Effector memory CD8-positive, alpha-beta T cell (primary cell): ENCODE data around the gene SLC2A4.
A peak's percentile ranks its signal among the peaks of the same experiment; 100 is the strongest.

ENCODE experiments used
- ATAC-seq: fragments of 150-1000 bp; cut with Tn5 transposase; replicated peaks from 2 replicates; pipeline ENCODE4 v1.10.0; 2021; ENCODE audit warnings: mild to moderate bottlenecking, moderate library complexity
- DNase-seq, 3 experiments: peaks; one replicate each; pipeline ENCODE4 v3.0.0; 2021
- H3K27ac Mint-ChIP-seq, 2 donors: one replicate each; pipeline ENCODE4 v1.8.0; 2022; ENCODE audit warnings: mild to moderate bottlenecking in 2 of 2, mixed read lengths in 2 of 2, moderate library complexity in 2 of 2
- H3K27me3 Mint-ChIP-seq, 2 donors: one replicate each; pipeline ENCODE4 v1.8.0; 2022; ENCODE audit warnings: mixed read lengths in 2 of 2
- H3K36me3 Mint-ChIP-seq: one replicate; pipeline ENCODE4 v1.8.0; 2022; ENCODE audit warnings: mild to moderate bottlenecking, moderate library complexity, mixed read lengths; ENCODE audit not compliant: insufficient read depth
- H3K4me1 Mint-ChIP-seq, 2 donors: one replicate each; pipeline ENCODE4 v1.8.0; 2022; ENCODE audit warnings: low read depth in 2 of 2, mixed read lengths in 2 of 2
- H3K4me3 Mint-ChIP-seq, 2 donors: one replicate each; pipeline ENCODE4 v1.8.0; 2022; ENCODE audit warnings: mild to moderate bottlenecking in 2 of 2, mixed read lengths in 2 of 2, moderate library complexity in 2 of 2
- H3K9me3 Mint-ChIP-seq, 2 donors: one replicate each; pipeline ENCODE4 v1.8.0; 2022; ENCODE audit warnings: mixed read lengths in 2 of 2

SLC2A4 gene

DNA sequence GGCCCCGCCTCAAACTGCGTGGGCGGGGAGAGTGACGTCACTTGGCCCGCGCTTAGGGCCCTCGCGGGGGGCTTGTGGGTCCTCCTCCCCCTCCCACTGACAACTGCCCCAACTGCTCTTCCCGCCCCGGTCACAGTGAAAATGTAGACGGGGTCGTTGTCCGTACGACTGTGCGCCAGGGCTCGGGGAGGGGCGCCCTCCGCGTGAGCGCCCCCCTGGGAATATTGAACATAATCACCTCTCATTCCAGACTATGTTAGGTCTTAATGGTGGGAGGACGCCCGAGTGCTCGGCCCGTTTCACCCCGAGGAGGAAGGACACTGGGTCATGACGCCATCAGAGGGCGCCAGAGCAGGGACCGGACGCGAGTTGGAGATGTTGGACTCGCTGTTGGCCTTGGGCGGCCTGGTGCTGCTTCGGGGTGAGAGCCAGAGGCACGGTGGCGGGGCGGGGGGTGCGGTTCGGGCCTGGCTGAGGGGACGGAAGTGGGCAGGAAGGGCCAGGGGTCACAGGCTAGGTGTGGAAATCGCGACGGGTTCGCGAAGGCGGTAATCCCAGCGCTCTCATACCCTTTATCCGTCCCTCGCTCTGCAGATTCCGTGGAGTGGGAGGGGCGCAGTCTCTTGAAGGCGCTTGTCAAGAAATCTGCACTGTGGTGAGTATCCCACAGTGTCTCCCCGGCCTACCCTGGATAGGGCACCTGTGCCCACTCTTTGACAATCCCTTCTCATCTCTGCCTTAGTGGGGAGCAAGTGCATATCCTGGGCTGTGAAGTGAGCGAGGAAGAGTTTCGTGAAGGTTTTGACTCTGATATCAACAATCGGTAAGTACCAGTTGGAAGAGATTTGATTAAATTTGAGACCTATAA, 29.1 kb upstream of the SLC2A4 start, which contains the start of gene ELP5:
ELP5 (plus strand) TSS at position 40 of the 868 bp plus-strand sequence; CDS start at position 376, 336 bp downstream.
- H3K36me3 Mint-ChIP-seq = peaks cover 56% of the 10 kb centered on the region
- peak within 1 kb of the TSS; percentile 99 to 100 for H3K27ac Mint-ChIP-seq
- ATAC-seq (peak; percentile 63), DNase-seq (peak; percentile 85 to 87 (median 85))
- no peaks in the 10 kb centered on the region for H3K9me3 Mint-ChIP-seq
- H3K4me1 Mint-ChIP-seq = peaks cover 30 to 37% of the 10 kb centered on the region in 2 donors
- no peaks in the 10 kb centered on the region for H3K27me3 Mint-ChIP-seq
- peak within 1 kb of the TSS; percentile 94 to 95 for H3K4me3 Mint-ChIP-seq

DNA sequence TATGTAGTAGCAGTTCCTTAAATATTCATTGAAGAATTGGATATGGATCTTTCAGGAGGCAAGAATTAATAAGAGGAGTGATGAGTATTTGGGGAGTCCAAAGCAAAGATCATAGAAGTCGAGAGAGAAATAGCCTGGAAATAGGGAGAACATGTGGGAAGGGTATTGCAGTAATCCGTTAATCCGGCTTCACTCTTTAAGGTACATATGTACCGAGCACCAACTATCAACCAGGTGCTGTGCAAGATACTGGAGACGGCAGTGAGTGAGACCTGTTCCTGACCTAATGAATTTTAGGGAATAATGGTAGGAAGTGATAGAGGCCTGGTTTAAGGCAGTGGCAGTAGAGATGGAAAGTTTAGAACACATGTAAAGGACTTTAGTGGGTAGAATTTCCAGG, 28.4 kb upstream of the SLC2A4 start:
- DNase-seq = no peak
- Mint-ChIP-seq H3K4me3 (peak overlapping the region; percentile 94 to 95), H3K27ac (peak overlapping the region; percentile 99 to 100), H3K4me1 (peaks cover 30 to 37% of the 10 kb centered on the region in 2 donors), H3K27me3 (no peaks in the 10 kb centered on the region), H3K36me3 (peaks cover 59% of the 10 kb centered on the region), H3K9me3 (no peaks in the 10 kb centered on the region)
- ATAC-seq = no peak

DNA sequence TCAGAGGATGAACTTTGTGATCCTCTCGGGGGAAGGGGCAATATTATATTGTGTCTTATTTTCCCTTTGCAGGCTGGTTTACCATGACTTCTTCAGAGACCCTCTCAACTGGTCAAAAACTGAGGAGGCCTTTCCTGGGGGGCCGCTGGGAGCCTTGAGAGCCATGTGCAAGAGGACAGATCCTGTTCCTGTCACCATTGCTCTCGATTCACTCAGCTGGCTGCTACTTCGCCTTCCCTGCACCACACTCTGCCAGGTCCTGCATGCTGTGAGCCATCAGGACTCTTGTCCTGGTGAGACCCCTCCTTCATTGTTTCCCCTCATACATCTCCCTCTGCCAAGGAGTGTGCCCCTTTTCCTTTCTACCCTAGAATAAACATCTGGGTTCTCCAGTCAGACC, 27.0 kb upstream of the SLC2A4 start:
- H3K27ac Mint-ChIP-seq = no peak overlapping the region
- no peaks in the 10 kb centered on the region for H3K9me3 Mint-ChIP-seq
- DNase-seq (no peak), ATAC-seq (no peak)
- H3K27me3 Mint-ChIP-seq = no peaks in the 10 kb centered on the region
- H3K36me3 Mint-ChIP-seq = peaks cover 55% of the 10 kb centered on the region
- no peak overlapping the region for H3K4me3 Mint-ChIP-seq
- peaks cover 24 to 28% of the 10 kb centered on the region in 2 donors for H3K4me1 Mint-ChIP-seq

DNA sequence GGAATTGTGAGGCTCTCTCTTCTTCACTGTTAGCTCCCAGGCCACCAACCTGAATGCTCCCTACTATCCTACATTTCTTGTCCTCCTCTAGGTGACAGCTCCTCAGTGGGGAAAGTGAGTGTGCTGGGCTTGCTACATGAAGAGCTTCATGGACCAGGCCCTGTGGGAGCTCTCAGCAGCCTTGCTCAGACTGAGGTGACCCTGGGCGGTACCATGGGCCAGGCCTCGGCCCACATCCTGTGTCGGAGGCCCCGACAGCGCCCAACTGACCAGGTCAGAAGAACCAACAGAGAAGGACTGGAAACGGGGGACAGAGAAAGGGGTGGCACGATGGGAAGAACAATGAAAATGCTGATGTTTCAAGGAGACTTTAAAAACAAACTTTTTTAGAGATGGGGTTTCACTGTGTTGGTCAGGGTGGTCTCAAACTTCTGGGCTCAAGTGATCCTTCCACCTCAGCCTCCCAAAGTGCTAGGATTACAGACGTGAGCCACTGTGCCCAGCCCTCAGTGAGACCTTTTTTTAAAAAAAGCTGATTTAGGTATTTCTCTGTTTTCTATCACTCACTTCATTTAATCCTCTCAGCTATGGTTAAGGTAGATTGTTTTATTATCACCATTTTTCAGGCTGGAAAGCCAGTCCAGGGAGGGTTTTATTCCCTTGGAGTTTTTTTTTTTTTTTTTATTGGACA, 24.6 kb upstream of the SLC2A4 start:
- Mint-ChIP-seq H3K4me3 (no peak overlapping the region), H3K9me3 (no peaks in the 10 kb centered on the region), H3K36me3 (peaks cover 52% of the 10 kb centered on the region), H3K27me3 (peaks cover 0 to 3% of the 10 kb centered on the region in 2 donors), H3K4me1 (peaks cover 17 to 19% of the 10 kb centered on the region in 2 donors), H3K27ac (no peak overlapping the region)
- DNase-seq = no peak
- ATAC-seq = no peak

GRCh38 chr17:7258731-7259554, 22.6 kb upstream of the SLC2A4 start:
- Mint-ChIP-seq H3K36me3 (peaks cover 48% of the 10 kb centered on the region), H3K27ac (peak overlapping the region in 1 of 2 donors; percentile 17), H3K27me3 (peaks cover 14 to 23% of the 10 kb centered on the region in 2 donors), H3K9me3 (no peaks in the 10 kb centered on the region), H3K4me1 (peaks cover 18 to 22% of the 10 kb centered on the region in 2 donors), H3K4me3 (no peak overlapping the region)
- ATAC-seq = no peak
- no peak for DNase-seq

- no peaks in the 10 kb centered on the region for H3K9me3 Mint-ChIP-seq
- ATAC-seq (no peak), DNase-seq (no peak)
- H3K4me1 Mint-ChIP-seq = peaks cover 19 to 22% of the 10 kb centered on the region in 2 donors
- peaks cover 47% of the 10 kb centered on the region for H3K36me3 Mint-ChIP-seq
- peaks cover 18 to 28% of the 10 kb centered on the region in 2 donors for H3K27me3 Mint-ChIP-seq
- no peak overlapping the region for H3K4me3 Mint-ChIP-seq
- H3K27ac Mint-ChIP-seq = peak overlapping the region in 1 of 2 donors; percentile 17
Measured at GRCh38 chr17:7259555-7259889, 22.0 kb upstream of the SLC2A4 start.

- Mint-ChIP-seq H3K27ac (no peak overlapping the region), H3K9me3 (no peaks in the 10 kb centered on the region), H3K4me1 (peaks cover 19% of the 10 kb centered on the region in 2 donors), H3K27me3 (peaks cover 18 to 28% of the 10 kb centered on the region in 2 donors), H3K36me3 (peaks cover 41% of the 10 kb centered on the region), H3K4me3 (peak overlapping the region in 1 of 2 donors; percentile 37)
- ATAC-seq (no peak), DNase-seq (no peak)
Measured at GRCh38 chr17:7260151-7260550, 21.4 kb upstream of the SLC2A4 start.

DNA sequence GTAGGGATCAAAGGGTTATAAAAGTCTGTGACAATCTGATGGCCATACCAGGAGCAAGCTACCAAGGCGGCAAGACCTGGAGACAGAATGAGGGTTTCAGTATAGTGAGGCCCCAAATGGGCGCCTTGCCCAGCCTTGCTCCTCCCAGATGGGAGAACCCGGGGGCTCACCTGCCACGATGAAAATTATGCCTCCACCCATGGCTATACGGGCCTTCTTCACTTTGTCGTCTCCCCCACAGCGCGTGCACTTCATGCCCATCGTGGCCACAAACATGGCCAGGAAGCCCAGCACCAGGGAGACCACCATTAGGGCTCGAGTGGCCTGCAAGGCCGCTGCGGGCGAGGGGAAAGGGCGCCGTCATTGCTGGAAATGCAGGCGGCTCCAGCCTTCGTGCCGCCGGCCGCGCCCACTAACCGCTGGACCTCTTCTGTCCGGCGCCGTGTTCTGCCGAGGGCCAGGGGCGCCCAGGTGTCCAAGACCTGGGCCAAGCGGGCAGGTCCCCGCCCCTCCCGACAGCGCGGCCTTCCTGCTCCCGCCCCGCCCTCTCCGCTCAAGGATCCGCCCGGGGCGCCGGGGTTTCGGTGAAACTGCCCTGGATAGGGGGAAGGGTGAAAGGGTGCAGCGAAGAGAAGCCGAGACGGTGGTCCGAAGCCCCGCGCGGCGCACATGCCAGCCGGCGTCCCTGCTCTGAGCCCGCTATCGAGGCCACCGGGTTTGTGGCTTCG, 20.7 kb upstream of the SLC2A4 start:
- DNase-seq (no peak), ATAC-seq (peak; percentile 37)
- peaks cover 18 to 28% of the 10 kb centered on the region in 2 donors for H3K27me3 Mint-ChIP-seq
- H3K27ac Mint-ChIP-seq = peak overlapping the region in 1 of 2 donors; percentile 73
- peaks cover 34% of the 10 kb centered on the region for H3K36me3 Mint-ChIP-seq
- H3K9me3 Mint-ChIP-seq = no peaks in the 10 kb centered on the region
- peak overlapping the region; percentile 72 to 75 for H3K4me3 Mint-ChIP-seq
- peaks cover 19% of the 10 kb centered on the region in 2 donors for H3K4me1 Mint-ChIP-seq

DNA sequence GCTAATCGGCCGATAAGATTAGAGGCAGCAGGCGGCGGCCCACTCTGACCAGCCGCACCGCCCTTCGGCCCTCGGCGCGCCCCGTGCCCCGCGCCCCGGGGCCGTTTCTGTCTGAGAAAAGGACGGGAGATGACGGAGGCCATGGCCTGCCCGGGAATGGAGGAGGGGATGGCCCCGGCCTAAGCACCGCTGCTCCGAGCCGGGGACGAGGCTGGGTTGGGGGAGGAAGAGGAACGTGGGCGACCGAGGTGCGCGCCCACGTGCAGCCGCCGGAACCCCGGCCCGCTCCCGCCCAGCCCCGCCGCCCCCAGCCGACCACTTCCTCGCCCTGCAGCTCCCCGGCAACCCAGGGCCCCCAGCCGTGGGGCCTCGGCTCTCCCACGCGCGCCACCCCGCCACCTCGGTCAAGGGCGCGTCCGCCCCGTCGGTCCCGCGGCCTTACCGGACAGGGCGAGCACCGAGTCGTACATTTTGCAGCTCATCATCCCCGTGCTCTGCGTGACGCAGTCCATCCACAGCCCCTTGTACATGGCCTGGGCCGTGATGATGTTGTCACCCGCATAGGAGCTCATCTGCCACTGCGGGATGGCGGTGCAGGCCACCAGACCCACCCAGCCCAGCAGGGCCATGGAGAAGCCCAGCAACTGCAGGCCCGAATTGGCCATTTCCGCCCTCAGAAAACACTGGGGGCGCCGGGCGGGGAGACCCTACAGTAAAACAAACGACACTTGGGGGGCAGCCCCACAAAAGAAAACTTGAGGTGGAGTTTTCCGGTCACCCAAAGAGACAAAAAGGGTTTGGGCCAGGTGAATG, 19.9 kb upstream of the SLC2A4 start:
- Mint-ChIP-seq H3K4me3 (peak overlapping the region; percentile 72 to 75), H3K27me3 (peaks cover 20 to 34% of the 10 kb centered on the region in 2 donors), H3K27ac (peak overlapping the region; percentile 44 to 73), H3K36me3 (peaks cover 27% of the 10 kb centered on the region), H3K4me1 (peaks cover 19% of the 10 kb centered on the region in 2 donors), H3K9me3 (no peaks in the 10 kb centered on the region)
- peak; percentile 62 for ATAC-seq
- no peak for DNase-seq

GRCh38 chr17:7262192-7262934, 19.2 kb upstream of the SLC2A4 start, which contains the start of gene CLDN7:
TSS of gene CLDN7 (minus strand) at chr17:7262478. CDS start at chr17:7262043, 435 bp downstream.
- DNase-seq (no peak), ATAC-seq (no peak)
- H3K36me3 Mint-ChIP-seq = peaks cover 19% of the 10 kb centered on the region
- H3K4me1 Mint-ChIP-seq = peaks cover 17 to 19% of the 10 kb centered on the region in 2 donors
- H3K9me3 Mint-ChIP-seq = no peaks in the 10 kb centered on the region
- peak within 1 kb of the TSS; percentile 75 to 80 for H3K4me3 Mint-ChIP-seq
- H3K27ac Mint-ChIP-seq = peak within 1 kb of the TSS; percentile 44 to 73
- H3K27me3 Mint-ChIP-seq = peaks cover 24 to 40% of the 10 kb centered on the region in 2 donors

GRCh38 chr17:7262935-7263800, 18.4 kb upstream of the SLC2A4 start:
- Mint-ChIP-seq H3K9me3 (no peaks in the 10 kb centered on the region), H3K4me3 (peak overlapping the region; percentile 75 to 80), H3K4me1 (peaks cover 17 to 19% of the 10 kb centered on the region in 2 donors), H3K36me3 (peaks cover 16% of the 10 kb centered on the region), H3K27ac (peak overlapping the region in 1 of 2 donors; percentile 26), H3K27me3 (peaks cover 24 to 40% of the 10 kb centered on the region in 2 donors)
- peak; percentile 16 for ATAC-seq
- no peak for DNase-seq
